Stimulated activated CD8-positive, alpha-beta memory T cell treated with anti-CD3 and anti-CD28 coated beads, Interleukin-15, amount 100 ng/mL, for 4 hours (primary cell): ENCODE data around the gene ZNF532.

ENCODE experiments used
- DNase-seq, 2 donors: peaks; one replicate each; pipeline ENCODE4 v3.0.0-alpha.2; 2020; ENCODE audit warnings: low read depth in 2 of 2

The ZNF532 gene

DNA sequence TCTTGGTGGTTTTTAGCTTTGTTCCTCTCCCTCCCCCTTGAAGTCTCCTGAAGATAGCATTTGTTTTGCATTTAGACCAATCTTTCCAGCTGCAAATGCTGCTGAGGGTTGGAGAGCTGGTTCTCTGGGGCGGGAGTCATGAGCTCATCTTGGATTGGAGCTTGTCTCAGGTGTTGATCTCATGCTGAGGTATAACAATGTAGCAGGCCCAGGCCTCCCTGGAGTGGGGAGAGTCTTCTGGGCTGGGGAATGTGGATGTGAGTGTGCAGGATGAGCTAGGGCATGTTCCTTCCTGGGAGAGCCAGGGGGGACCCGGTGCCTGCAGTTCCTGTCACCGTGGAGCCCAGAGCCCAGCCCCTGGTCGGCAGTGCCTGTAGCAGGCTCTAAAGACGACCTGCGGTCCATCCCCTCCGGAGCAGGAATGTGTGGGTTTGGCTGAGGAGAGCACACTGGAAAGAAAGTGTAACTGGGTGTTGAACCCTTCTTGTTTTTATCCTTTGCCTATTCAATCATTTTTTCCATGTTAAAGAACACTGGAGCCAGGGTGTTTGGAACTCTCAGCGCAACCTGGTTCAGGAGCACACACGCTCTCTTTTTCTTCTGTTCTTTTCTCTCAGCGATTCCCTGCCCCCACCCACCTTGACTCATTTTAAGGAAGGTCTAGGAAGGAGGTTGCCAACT lies 2.7 kb downstream of the ZNF532 start:
- no peak for DNase-seq

- DNase-seq = no peak
These were observed 3.8 kb downstream of the ZNF532 start for GRCh38 chr18:58868440-58868839.

DNA sequence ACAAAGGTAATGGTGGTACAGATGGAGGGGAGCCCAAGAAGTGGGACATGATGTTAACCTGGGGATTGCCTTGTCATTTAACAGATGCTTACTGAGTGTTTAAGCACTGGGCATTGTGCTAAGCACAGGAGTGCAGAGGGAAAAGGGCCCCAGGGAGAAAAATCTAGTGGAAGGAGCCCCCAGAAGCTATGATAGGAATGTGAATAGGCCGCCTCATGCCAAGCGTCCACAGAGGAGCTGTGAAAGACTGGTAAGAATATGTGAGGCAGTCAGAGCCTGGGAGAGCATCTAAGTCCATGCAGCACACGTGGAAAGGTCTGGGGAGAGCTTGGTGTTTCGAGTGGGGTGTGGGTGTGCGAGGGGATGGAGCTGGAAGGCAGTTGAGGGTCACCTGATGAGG lies 5.5 kb downstream of the ZNF532 start:
- no peak for DNase-seq

DNA sequence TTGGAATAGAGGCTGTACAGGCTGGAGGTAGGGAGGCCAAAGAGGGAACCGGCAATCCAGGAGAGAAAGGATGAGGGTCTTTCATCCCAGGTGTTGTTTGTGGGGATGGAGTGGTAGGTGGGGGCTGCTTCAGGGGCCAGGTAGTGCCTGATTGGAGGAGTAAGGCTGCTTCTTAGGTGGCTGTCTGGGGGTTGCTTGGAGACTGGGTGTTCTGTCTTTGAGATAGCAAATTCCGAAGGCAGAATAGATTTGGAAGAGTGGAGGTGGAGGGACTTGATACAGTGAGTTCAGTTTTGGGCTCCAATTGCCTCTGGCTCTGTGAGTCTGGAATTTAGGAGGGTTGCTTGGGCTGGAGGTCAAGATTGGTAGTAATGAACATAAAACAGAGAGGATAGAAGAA lies 5.9 kb downstream of the ZNF532 start:
- no peak for DNase-seq

DNA sequence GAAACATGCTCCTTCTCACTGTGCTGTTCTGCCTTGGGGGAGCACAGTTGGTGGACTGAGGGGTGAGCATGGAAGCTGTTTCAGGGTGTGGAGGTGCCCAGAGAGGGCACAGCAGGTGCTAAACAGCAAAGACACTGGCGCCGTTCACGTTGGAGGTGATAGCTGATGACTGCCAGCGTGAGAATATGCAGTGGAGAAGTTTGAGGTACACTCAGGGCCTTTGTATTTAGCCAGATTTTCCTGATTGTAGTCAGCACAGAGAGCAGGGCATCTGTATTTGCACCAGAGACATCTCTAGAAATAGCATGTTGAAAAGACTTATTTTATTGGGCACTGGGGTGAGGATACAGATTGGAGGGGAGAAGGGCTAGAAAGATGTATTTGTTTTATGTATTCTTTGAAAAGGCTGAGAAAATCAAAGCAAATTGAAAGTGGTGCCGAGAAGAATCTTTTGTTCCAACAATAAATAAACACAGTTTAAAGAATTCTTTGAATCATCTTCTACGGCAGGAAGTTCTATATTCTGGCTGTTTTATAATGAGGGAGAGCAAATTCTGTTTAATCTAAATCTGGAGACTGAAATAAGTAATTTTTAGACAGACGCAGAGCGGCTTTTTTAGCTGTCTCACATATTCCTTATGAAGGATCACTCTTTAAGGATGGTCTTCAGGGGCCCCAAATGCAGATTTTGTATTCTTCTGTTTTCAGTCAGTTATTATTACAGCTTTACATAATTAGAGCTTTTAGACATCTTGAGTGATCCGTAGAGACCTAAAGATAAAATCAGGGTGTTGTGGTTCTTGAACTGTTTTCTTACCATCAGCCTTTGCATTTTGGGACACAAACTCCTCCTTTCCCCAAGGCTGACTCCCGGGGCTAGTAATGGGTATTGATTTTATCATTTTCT lies 7.1 kb downstream of the ZNF532 start:
- DNase-seq = no peak

GRCh38 chr18:58878640-58879039 lies 14.0 kb downstream of the ZNF532 start:
- DNase-seq = no peak

DNA sequence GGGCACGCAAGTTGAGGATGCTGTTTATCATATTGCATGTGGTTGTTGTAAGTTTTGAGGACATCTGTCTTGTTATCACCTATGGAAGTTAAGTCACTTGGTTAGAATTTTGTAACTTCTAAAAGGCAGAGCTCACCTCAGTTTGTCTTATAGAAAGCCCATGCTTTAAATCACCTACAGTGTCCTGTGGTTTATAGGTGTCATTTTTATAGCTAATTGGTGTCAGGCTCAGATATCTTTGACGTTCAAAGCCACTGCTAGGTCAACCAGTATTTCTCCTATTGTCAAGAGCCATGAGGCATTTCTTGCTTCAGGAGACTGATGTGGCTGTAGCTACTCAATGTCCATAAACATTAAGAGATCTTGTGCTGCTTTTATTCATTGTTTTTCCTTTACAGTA lies 16.8 kb downstream of the ZNF532 start:
- no peak for DNase-seq

GRCh38 chr18:58882044-58882443 lies 17.4 kb downstream of the ZNF532 start:
- DNase-seq = no peak

GRCh38 chr18:58882686-58883085 lies 18.0 kb downstream of the ZNF532 start:
- DNase-seq = no peak

- no peak for DNase-seq
These were observed 20.0 kb downstream of the ZNF532 start for GRCh38 chr18:58884680-58885079.

- DNase-seq = no peak
These were observed 21.8 kb downstream of the ZNF532 start for GRCh38 chr18:58886431-58886830.

DNA sequence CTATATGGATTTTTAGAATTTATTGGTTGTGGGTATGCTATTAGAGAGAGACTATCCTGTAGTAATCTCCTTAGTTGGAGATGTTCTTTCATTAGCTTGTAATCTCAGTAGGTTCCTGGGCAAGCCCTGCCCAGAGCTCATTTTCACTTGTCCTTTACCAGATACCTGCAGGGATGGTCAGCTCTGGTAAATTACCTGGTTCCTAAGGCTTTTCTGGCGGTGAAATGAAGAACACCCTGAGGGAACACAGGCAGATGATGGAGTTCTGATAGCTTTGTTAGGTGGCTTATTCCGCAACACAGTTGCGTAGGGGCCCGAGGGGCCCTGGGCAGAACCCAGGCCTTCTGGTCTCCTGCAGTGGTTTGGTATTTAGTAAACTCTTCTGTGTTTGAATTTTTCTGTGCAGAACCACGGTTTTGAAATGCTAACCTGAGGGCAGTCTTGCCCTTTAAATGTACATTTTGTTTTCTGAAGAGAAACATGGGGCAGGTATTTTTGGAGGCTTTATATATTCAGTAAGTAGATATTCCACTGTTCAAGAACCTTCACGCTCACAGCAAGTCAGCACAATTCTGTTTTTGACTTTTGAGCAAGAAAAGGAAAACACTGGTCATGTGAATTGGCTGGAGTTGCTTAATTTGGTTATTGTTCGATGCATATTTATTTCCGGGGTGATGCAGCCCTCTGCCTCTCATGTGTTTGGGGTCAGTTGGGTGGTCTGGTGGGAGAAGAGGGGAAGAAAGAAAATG lies 22.4 kb downstream of the ZNF532 start:
- DNase-seq = no peak

GRCh38 chr18:58887613-58887963 lies 22.9 kb downstream of the ZNF532 start:
- no peak for DNase-seq

DNA sequence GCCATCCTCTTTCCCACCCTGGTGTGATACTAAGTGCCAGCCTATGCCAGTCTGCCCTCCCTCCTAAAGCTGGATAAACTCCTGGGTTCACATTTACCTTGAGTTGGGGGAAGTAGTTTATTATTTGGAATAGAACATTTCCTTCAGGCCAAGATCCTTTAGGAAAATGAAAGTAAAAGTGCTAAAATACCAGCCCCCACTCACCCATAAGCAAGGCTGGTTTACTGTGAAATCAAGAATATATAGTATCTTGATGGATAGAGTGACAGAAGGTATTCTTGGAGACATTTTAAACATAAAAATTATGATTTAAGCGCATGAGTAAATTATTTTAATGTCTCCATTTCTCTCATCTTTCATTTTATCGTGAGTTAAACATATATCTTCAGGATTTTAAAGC lies 27.1 kb downstream of the ZNF532 start:
- DNase-seq = no peak

GRCh38 chr18:58892488-58892887 lies 27.8 kb downstream of the ZNF532 start:
- no peak for DNase-seq

DNA sequence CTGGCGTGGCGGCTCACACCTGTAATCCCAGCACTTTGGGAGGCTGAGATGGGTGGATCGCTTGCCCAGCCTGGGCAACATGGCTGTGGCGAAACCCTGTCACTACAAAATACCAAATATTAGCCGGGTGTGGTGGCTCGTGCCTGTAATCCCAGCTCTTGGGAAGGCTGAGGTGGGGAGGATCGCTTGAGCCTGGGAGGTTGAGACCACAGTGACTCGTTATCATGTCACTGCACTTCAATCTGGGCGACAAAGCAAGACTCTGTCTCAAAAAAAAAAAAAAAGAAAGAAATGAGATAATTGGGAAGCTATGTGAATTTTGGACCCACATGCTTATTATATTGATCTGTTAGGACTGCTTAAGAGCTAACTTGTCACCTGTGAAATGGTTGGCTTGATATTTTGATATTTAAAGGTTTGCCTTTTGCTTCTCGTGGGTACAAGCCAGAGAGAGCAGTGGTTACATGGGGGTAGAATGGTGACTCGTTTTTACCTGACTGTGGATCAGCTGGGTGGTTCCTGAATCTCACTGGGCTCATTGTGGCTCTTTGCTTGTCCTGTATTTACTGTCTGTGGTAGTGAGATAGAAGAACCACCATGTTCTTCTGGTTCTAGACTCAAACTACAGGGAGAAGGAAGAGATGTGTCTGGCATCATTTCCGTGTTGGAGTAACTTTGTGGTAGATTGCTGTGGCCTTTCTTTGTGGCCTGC lies 28.9 kb downstream of the ZNF532 start:
- DNase-seq = no peak

DNA sequence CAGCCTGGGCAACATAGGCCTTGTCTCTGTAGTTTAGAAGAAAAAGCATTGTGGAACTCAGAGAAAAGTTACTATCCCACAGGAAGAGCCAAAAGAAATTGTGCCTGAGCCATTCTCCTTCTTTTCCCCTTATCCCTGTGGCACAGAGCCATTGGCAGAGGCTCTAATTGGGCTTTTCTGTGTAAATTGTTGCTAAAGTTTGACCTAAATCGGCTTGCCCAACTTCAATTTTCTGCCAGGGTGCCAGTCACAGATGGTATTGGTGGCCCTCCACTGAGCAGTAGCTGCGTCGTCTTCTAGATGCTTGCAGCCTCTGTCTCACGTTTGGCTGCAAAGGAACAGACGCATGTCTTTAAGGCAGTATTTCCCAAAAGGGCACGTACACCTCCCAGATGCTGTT lies 30.3 kb downstream of the ZNF532 start:
- DNase-seq = no peak

GRCh38 chr18:58895385-58895784 lies 30.7 kb downstream of the ZNF532 start:
- no peak for DNase-seq

DNA sequence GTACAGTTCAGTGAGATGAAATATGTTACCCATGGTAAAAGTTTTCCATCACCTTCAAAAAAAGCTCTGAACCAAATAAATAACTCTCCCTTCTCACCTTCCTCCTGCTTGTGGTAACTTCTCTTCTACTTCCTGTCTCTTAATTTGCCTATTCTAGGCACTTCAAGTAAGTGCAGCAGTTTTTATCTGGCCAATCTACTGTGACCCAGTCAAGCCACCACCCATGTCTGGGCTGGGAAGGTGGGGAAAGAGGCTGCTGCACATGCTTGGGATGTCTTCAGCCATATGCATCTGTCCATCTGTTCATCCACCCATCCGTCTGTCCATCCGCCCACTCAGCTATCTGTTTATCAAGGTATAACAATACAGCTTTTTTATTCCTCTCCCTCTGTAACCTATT lies 31.6 kb downstream of the ZNF532 start:
- no peak for DNase-seq

DNA sequence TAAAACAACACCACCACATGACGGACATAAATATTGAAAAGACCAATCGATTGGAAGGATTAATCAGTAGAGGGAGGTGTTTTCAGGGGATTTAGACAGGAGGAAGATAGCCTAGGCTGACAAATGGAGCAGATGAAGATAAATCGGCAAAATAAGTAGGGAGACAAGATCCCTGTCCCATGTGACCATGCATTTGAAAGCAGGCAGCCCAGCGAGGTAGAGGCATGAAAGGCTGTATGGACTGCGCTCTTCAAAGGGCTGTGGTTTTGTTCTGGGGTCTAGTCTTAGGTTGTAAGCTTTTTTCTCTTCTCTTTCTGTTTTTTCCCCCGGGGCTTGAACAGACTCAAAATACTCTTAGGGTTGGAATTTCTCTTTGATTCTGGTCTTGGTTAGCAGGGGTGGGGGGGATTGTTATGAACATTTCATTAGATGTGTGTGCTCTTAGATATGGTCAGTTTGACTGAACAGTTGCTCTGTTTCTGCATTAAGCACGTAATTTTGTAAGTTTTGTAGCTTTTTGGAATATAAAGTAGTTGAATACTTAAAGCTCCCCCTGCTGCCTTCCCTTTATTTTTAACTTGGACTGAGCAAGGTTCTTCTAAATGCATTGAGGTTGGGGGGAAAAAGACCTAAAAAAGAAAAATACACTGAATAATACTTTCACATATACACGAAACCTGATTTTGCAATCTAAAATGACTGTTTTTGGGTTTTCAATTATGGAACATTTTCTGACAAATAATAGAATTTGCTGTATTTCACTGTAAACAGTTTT lies 32.2 kb downstream of the ZNF532 start:
- no peak for DNase-seq
